WERI-Rb-1 (cell line): ENCODE results near the gene ZNF567.
A peak's percentile ranks its signal among the peaks of the same experiment; 100 is the strongest.
"Not testable (repeated sequence)": the region's sequence is repeated elsewhere in the genome, so short reads cannot be mapped to it uniquely, and the experiment has no call there.

Source experiments
- DNase-seq: peaks from one replicate; pipeline ENCODE4 v3.0.0-alpha.2; 2020
- H3K27ac ChIP-seq: fragments of 250-450 bp; sonication (Bioruptor Pico); 2 replicates; pipeline ENCODE4 v1.5.1; 2020; ENCODE audit warnings: mild to moderate bottlenecking, moderate library complexity
- H3K27me3 ChIP-seq: fragments of 250-450 bp; sonication (Bioruptor Pico); 2 replicates; pipeline ENCODE4 v1.5.1; 2021; ENCODE audit warnings: mild to moderate bottlenecking, low read depth, moderate library complexity; ENCODE audit not compliant: insufficient read depth, severe bottlenecking
- H3K36me3 ChIP-seq: fragments of 250-450 bp; sonication (Bioruptor Pico); 2 replicates; pipeline ENCODE4 v1.5.1; 2020; ENCODE audit warnings: mild to moderate bottlenecking, moderate library complexity
- H3K4me3 ChIP-seq: 2 replicates; pipeline ENCODE4 v1.5.1; 2011; ENCODE audit warnings: low read depth, mild to moderate bottlenecking, control low read depth, low read length
- H3K9me3 ChIP-seq: fragments of 250-450 bp; sonication (Bioruptor Pico); 2 replicates; pipeline ENCODE4 v1.5.1; 2021; ENCODE audit warnings: mild to moderate bottlenecking, moderate library complexity; ENCODE audit not compliant: severe bottlenecking
- TF ChIP-seq, protein P1 (sequence below): IDR thresholded peaks from 2 replicates; pipeline ENCODE4 v1.5.1; 2011; ENCODE audit warnings: low read depth, mild to moderate bottlenecking, control low read depth, inconsistent platforms, low read length

The ZNF567 gene

DNA sequence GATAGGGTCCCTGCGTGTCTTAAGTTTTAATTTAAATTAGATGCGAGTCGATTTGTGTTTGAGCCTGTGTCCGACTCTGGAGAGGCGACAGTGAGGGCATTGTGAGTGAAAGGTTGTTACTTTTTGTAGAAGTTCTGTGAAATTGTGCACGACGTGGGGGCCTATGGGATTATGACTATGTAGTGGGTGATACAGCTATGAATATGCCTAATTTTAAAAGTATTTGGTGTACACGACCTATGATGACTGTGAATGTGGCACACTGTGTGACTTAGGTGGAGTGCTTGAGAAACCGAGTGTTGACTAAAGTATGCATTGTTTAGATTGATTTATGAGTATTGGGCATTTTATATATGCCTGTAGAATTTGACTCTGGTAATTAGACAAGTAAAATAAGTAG, 646 bp downstream of the ZNF567 start:
- DNase-seq: no peak
- peaks cover 39% of the 10 kb centered on the region for H3K36me3 ChIP-seq
- no peaks in the 10 kb centered on the region for H3K9me3 ChIP-seq
- no peaks in the 10 kb centered on the region for H3K27me3 ChIP-seq
- TF ChIP-seq, protein P1, sequence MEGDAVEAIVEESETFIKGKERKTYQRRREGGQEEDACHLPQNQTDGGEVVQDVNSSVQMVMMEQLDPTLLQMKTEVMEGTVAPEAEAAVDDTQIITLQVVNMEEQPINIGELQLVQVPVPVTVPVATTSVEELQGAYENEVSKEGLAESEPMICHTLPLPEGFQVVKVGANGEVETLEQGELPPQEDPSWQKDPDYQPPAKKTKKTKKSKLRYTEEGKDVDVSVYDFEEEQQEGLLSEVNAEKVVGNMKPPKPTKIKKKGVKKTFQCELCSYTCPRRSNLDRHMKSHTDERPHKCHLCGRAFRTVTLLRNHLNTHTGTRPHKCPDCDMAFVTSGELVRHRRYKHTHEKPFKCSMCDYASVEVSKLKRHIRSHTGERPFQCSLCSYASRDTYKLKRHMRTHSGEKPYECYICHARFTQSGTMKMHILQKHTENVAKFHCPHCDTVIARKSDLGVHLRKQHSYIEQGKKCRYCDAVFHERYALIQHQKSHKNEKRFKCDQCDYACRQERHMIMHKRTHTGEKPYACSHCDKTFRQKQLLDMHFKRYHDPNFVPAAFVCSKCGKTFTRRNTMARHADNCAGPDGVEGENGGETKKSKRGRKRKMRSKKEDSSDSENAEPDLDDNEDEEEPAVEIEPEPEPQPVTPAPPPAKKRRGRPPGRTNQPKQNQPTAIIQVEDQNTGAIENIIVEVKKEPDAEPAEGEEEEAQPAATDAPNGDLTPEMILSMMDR: no peak
- H3K27ac ChIP-seq: peak overlapping the region; percentile 85
- H3K4me3 ChIP-seq: peak overlapping the region; percentile 99

DNA sequence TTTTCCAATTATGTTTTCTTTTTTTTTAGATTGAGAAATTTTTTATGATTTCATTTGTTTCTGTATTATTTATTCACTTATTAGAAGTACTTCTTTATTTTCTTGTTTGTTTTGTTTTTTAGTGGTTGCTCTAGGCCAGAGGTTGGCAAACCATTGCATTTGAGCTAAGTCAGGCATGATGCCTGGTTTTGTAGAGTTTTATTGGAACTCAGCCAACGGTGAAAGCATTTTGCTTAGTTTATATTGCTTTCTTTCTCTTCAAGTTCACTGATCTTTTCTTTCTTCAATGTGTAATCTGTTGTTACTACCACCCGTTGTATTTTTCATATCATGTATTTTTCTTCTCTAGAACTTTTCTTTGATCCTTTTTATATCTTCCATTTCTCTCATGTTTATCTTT, 19.7 kb downstream of the ZNF567 start:
- TF ChIP-seq, protein P1: no peak
- H3K27ac ChIP-seq: no peak overlapping the region
- H3K36me3 ChIP-seq: peaks cover 53% of the 10 kb centered on the region
- DNase-seq: no peak
- no peaks in the 10 kb centered on the region for H3K27me3 ChIP-seq
- H3K4me3 ChIP-seq: no peak overlapping the region
- H3K9me3 ChIP-seq: peaks cover 13% of the 10 kb centered on the region

DNA sequence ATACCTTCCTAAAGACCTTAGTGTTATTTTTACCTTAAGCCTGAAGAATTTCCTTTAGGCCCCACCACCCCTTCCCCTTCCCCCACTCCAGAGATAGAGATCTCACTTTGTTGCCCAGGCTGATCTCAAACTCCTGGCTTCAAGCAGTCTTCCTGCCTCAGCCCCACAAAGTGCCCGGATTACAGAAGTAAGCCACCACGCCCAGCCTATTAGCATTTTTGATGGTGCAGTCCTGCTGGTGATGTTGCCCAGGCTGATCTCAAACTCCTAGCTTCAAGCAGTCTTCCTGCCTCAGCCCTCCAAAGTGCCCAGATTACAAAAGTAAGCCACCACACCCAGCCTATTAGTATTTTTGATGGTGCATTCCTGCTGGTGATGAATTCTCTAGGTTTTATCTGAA, 22.0 kb downstream of the ZNF567 start:
- H3K27ac ChIP-seq: no peak overlapping the region
- TF ChIP-seq, protein P1: no peak
- DNase-seq: no peak
- no peaks in the 10 kb centered on the region for H3K27me3 ChIP-seq
- H3K4me3 ChIP-seq: no peak overlapping the region
- H3K36me3 ChIP-seq: peaks cover 71% of the 10 kb centered on the region
- peaks cover 17% of the 10 kb centered on the region for H3K9me3 ChIP-seq

DNA sequence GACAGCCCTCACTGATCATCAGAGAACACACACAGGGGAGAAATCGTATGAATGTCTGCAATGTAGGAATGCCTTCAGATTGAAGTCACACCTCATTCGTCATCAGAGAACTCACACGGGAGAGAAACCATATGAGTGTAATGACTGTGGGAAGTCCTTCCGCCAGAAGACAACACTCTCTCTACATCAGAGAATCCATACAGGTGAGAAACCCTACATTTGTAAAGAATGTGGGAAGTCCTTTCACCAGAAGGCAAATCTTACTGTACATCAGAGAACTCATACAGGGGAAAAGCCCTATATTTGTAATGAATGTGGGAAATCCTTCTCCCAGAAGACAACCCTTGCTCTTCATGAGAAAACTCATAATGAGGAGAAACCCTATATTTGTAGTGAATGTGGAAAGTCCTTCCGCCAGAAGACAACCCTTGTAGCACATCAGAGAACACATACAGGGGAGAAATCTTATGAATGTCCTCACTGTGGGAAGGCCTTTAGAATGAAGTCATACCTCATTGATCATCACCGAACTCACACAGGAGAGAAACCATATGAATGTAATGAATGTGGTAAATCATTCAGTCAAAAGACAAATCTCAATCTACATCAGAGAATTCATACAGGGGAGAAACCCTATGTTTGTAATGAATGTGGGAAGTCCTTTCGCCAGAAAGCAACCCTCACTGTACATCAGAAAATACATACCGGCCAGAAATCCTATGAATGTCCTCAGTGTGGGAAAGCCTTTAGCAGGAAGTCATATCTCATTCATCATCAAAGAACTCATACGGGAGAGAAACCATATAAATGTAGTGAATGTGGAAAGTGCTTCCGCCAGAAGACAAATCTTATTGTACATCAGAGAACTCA, 32.5 kb downstream of the ZNF567 start:
- H3K36me3 ChIP-seq: peaks cover 77% of the 10 kb centered on the region
- TF ChIP-seq, protein P1: no peak
- DNase-seq: no peak
- no peaks in the 10 kb centered on the region for H3K27me3 ChIP-seq
- H3K27ac ChIP-seq: no peak overlapping the region
- H3K9me3 ChIP-seq: peaks cover 45% of the 10 kb centered on the region
- H3K4me3 ChIP-seq: no peak overlapping the region

DNA sequence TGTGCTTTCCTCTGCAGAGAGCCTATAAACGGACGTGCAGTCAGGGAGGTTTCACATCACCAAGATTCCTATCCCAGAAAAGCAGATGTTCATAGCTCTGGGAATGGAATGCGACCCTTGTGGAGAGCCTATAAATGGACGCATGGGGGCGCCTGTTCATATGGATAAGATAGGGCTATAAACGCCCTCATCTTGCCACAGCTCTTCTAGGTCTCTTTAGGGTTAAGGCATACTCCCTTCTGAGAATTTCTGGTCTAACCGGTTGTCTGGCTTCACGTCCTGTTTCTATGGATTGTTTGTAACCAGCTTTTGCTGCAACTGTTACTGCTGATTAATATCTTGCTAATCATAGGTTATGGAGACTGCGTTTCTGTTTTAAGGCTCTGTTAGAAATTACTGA, 48.8 kb downstream of the ZNF567 start:
- not testable (repeated sequence) for H3K36me3 ChIP-seq, H3K27ac ChIP-seq, H3K9me3 ChIP-seq, H3K27me3 ChIP-seq, H3K4me3 ChIP-seq
- TF ChIP-seq, protein P1: 0 out of 2 replicates have a peak, but pooled peaks have one; percentile 6
- DNase-seq: peak; percentile 9
